ENCODE measurements around the gene LAD1. TPM values are rescaled to one million over a fixed set of nuclear protein-coding genes. Genes with fewer than 3 reads are reported as not detected.

LAD1 gene
- total RNA-seq, 1 experiment from 2014 or later, result 0.06 TPM

- no peak for DNase-seq (ENCODE audit: low read depth)
These were observed 7.2 kb downstream of the LAD1 start for GRCh38 chr1:201391651-201392511.

DNA sequence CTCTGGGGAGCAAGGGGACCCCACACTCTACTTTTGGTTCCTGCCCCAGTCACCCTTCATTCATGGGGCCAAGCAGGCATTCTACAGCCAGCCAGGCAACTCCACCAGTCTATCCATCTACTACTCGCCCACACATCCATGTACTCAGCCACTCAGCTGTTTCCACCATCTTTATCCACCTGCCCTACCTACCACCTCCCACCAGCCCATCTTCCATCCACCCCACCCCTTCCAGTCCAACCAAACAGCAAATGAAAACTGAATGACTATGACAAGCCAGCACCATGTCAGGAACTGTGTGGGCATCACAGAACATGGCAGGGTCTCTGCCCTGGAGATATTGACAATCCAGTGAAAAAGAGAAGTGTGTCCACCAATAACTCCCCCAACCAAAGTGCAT lies 7.9 kb downstream of the LAD1 start:
- no peak for DNase-seq (ENCODE audit: low read depth)

- DNase-seq (ENCODE audit: low read depth), result no peak
These were observed 10.1 kb downstream of the LAD1 start for GRCh38 chr1:201389051-201389450.

DNA sequence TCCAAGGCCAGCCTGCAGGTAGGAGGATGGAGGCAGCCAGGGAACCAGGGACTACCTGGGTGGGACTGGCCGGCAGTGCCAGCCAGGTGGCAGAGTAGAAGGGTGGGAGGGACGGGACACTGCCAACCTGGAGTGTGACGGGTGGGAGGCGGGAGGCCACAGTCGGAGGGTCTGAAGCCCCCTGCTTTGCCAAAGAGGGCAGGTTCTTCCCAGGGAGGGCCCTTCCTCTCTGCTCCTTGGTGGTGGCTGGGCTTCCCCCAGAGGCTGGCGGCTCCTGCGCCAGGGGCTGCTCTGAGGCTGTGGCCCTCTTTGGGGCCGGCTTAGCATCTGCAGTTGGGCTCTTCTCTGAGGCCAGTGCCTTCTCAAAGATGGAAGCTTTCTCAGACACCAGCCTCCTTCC lies 12.9 kb downstream of the LAD1 start:
- no peak for DNase-seq (ENCODE audit: low read depth)

- peak; percentile 70 for DNase-seq (ENCODE audit: low read depth)
These were observed 13.7 kb downstream of the LAD1 start for GRCh38 chr1:201385299-201385891.

DNA sequence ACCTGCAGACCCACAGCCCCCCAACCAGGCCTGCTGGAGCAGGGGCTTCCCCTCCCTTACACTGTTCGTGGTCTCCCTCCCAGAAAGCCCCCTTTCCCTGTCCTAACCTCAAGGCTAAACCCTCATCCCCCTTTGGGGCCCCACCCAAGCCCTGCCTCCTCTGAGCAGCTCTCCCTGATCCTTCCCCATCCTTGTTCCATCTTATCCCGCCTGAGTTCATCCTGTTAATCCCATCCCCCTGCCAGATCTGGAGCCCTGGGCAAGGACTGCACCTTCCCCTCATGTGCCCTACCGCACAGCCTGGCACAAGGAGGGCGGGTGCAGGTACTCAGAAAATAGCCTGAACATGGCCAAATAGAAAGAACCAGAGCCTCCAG lies 14.7 kb downstream of the LAD1 start:
- DNase-seq (ENCODE audit: low read depth), result no peak

GRCh38 chr1:201383647-201384405 lies 15.3 kb downstream of the LAD1 start:
- DNase-seq (ENCODE audit: low read depth), result peak; percentile 89

GRCh38 chr1:201381130-201381529 lies 18.0 kb downstream of the LAD1 start:
- DNase-seq (ENCODE audit: low read depth), result no peak

DNA sequence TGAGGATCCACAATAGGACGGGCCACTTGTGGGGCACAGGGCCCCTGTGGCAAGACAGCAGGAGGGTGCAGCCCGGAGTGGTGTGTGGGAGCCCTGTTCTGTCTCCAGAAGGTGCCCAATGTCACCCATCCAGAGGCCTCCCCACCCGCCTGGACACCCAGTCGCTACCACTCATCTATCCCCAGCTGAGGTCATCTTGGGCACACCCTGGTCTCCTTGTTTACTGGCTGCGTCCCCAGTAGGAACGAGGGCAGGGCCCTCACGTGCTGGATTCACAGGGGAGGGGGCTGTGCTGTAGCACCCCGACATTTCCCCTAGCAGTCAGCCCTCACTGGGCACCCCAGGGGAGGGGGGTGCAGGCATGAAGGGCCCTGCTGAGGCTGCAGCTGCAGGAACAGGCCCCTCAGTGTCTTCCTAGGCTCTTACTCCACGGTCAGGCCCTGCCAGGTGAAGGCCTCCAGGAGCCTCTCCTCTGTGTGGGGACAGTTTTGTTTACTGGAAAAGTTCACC lies 19.3 kb downstream of the LAD1 start:
- no peak for DNase-seq (ENCODE audit: low read depth)

DNA sequence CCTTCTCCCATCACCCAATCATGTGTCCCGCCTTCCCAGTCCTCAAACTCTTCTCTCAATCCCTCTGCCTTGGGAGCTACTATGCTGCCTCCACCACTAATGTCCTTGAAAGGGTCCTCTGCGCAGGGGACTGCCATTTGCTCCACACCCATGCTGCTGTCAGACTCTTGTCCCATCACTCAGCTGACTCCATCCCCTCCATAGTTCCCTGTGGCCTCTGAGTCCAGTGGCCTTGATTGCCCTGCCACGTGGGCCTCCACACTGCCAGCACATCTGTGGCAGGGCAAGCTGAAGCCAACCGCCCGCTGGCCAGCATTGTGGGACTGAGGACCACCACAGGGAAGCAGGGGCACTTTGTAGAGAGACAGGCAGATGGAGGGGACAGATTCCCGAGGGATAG lies 20.3 kb downstream of the LAD1 start:
- DNase-seq (ENCODE audit: low read depth), result no peak

- no peak for DNase-seq (ENCODE audit: low read depth)
These were observed 21.5 kb downstream of the LAD1 start, which contains the start of gene TNNT2 for GRCh38 chr1:201377611-201378092. TNNT2 (minus strand) TSS chr1:201377680; CDS start chr1:201373254, 4,426 bp downstream.

DNA sequence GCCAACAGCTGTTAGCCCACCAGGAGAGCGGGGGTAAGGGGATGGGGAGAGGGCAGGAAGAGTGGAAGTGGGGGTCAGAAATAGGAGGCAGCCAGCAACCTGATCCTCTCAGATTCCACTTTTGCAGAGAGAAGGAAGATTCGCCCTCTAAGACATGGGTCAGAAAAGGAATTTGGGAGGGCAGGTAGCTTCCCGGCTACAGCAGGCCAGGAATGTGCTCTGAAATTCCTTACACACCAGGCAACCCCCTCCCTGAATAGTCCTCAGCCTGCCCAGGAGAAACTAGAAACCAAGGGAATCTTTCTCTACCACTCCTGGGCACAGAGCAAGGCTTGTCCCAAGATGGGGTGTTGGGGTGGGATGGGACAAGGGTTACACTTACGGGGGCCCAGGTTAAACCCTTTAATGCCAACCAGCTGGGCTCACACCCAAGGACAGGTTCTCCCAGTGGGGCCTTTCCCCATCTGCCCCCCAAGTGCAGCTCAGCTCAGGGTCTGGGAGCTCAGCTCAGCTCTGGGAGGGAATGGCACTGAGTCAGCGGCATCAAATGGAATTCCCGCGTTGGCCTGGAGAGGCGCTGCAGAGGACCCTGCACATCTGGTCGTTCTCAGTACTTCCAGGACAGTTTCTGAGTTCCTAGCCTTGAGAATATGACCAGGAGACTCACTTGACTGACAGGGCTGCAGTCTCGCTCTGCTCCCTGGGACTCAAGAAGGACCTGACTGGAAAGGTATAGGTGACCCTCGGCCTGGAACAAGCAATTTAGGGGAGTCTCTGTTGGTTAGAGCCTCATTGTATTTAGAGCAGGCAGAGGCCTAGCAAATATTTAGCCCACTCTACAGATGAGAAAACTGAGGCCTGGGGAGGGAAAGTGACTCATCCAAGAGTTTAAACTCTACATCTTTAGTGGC lies 22.4 kb downstream of the LAD1 start:
- DNase-seq (ENCODE audit: low read depth), result peak; percentile 68

DNA sequence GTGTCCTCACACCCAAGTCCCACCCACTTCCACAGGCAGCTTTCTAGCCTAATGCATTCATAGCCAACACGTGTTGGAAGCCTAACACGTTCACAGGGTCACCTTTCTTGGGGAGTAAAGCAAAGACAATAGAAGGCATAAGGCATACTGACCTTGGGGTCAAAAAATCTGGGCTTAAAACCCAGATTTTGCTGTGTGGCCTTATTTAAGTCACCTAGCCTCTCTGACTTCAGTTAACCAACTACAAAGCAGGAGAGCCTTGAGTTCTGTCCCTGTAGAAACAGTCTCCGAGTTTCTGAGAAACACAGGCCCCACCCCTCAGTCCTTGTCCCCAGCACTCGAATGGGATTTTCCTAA lies 23.0 kb downstream of the LAD1 start:
- no peak for DNase-seq (ENCODE audit: low read depth)

DNA sequence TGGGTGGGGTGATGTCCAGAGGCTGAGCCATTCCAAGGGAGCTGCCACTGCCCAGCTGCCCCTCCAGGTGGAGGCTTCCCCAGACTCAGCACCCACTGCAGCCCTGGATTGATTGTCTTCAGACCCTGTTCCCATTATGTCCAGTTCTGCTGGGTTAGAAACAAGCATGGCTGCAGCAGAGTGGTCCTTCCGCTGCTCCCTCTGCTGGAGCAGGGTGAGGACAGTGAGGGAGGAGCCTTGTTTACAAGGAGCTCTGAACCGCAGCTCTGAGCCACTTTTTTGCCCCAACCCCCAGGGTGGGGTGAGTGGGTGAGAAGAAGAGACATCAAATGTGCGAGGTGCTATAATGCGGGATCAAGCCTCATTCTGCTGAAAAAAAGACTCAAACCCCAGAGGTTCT lies 24.0 kb downstream of the LAD1 start:
- DNase-seq (ENCODE audit: low read depth), result no peak

GRCh38 chr1:201374364-201374763 lies 24.8 kb downstream of the LAD1 start:
- DNase-seq (ENCODE audit: low read depth), result no peak

DNA sequence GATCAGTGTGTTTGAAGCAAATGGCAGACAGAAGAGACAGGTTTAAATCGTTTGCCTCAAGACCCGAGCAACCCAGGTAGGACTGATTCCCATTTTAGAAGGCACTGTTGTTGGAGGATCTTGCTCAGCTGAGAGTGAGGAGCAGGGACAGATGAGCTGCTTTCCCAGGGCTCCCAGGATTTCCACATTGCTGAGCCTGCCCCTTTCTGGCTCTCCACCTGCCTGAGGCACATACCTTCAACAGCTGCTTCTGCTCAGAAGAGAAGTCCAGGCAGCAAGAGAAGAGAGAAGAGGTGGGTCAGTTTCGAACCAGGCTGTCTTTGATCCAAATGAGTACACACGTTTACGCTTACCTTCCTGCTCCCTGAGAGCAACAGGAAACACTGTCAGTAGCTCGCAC lies 27.3 kb downstream of the LAD1 start:
- DNase-seq (ENCODE audit: low read depth), result no peak

- DNase-seq (ENCODE audit: low read depth), result no peak
These were observed 27.8 kb downstream of the LAD1 start for GRCh38 chr1:201371276-201371675.

DNA sequence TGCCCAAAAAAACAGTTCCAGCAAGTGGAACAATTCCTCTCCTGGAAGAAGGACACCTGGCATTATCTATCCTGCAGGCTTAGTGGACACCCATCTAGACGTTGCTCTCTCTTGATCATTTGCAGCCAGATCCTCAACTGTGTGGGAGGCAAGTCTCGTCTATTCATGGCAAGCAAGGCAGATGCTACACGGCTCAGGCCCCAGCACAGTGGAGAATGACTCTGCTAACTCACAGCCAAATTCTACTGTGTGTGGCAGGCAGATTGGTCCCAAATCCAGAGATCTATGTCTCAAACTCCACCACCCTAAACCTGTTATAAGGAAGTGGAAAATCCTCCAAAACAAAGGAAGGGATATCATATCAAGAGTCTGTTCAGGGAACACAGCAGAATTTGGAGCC lies 28.6 kb downstream of the LAD1 start:
- no peak for DNase-seq (ENCODE audit: low read depth)

DNA sequence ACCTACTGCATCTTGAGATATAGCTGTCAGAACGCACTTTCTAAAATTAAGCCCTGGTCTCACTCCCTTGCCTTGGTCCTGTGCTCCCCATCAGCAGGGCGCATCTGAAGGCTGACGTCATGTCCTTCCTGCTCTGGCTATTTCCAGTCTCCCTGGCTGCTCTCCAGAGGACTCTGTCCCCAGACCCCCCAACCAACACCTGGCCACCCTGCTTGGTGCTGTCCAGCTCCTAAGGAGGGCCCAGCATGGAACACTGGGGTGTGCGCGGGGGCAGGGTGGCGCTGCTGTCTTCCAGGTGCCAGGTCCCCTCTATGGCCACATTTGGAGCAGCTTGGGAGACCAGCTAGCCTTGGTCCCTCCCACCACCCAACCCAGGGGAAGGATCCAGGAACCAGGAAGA lies 29.9 kb downstream of the LAD1 start:
- no peak for DNase-seq (ENCODE audit: low read depth)

DNA sequence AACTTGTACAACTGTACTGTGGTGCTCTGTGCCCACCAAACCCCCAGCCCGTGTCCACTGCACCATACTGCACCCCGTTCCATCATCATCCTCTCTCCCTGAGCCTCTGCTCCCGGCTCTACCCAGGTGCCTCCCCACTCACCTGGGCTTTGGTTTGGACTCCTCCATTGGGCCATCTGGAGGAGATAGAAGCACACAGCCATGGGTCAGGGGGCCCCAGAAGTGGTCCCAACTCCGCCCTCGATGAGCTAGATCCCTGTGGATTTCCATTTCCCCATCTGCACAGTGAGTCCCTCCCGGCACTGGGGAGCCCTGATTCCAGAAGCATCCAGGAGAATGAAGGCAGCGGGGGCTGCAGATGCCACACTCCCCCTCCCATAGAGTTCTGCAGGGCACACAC lies 32.4 kb downstream of the LAD1 start:
- DNase-seq (ENCODE audit: low read depth), result no peak

- DNase-seq (ENCODE audit: low read depth), result no peak
These were observed 33.9 kb downstream of the LAD1 start for GRCh38 chr1:201365251-201365650.

DNA sequence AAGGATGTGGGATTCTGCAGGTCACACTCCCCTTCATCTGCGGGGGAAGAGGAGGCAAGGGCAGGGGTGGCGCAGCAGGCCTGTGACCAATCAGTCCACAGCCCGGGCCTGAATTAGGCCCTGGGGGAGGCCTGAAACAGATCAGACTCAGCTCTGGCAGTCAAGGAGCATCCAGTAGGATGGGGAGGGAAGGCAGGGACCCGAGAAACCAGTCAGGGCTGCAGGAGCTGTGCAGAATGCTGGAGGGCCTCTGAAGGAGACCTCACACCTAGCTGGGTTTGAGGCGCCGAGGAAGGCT lies 34.4 kb downstream of the LAD1 start:
- no peak for DNase-seq (ENCODE audit: low read depth)

All from Daoy (cell line).